Stimulated activated CD8-positive, alpha-beta memory T cell treated with anti-CD3 and anti-CD28 coated beads, Interleukin-15, amount 100 ng/mL, for 4 hours (primary cell): Measurements from ENCODE around the gene TBL1XR1.

ENCODE experiments used
- DNase-seq, 2 donors: peaks; one replicate each; pipeline ENCODE4 v3.0.0-alpha.2; 2020; ENCODE audit warnings: low read depth in 2 of 2

TBL1XR1 gene

DNA sequence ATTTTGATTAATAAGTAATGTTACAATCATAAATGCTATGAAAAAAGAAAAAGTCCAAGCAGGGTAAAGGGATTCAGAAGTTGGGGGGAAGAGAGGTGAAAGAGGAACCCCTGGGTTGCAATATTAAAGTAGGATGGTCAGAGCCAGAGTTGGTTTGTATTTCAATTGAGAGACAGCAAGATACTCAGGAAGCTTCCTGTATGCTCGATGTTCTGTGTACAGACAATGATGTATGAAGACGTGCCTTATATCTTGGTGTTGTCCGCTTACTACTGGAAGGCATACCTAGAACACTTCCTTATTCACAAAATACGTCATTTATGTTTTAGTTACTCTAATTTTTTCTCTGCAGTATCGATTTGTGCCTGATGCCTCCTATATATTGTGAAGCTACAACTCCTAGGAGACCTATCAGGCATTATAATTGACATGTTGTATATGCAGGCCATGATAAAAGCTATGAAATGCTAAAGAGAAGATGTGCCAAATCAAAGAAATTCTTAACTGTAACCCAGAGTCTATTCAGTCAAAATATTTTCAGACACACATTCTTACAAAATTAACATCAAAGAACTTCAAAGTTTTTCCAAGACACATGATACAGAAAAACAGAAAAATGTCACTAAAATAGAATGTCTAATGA lies 87.5 kb downstream of the TBL1XR1 start:
- no peak for DNase-seq

DNA sequence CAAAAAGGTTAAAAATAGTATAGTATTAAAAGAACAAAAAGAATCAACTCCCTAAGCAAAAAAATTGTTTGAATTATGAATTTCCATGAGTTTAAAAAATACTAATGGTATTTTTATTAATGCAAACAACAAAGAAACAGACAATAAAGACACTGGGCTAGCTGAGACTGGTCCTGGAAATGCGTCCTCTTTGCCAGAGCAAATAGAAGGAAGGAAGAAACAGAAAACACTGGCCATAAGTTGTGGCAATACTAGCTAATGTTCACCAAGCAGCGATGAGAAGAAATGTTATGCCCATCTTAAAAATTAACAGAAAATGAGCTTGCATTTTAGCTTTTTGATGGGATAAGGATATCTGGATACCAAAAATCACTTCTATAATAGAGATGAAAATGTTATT lies 88.6 kb downstream of the TBL1XR1 start:
- DNase-seq: no peak

DNA sequence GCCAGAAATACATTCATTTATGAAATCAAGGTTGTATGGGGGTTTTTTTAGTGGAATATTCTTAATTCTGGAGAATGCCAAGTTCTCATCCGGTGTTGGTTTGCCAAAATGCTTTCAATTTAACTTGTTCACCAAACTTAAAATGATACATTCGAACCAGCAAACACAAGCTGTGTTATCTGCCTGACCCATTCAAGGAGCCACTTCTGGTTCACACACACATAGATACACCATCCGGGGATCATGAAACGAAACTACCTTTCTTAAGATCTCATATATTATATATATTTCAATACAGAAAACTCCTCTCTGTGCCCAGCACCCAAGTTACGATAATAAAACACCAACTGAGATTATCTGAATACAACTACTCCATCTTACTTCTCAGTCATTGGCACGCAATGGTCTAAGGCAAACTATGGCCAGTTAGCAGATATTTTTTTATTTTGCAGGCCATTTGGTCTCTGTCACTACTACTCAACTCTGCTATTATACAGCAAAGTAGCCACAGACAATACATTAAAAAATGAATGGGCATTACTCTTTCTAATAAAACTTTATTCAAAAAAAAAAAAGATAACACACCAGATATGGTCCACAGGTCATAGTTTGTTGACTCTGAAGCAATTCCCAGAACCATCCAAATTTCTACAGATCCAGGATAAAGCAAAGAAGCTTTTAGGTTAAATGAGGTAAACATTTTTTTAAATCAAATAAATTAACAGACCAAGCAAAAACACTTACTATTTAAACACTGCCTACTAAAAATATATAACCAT lies 89.6 kb downstream of the TBL1XR1 start:
- no peak for DNase-seq

DNA sequence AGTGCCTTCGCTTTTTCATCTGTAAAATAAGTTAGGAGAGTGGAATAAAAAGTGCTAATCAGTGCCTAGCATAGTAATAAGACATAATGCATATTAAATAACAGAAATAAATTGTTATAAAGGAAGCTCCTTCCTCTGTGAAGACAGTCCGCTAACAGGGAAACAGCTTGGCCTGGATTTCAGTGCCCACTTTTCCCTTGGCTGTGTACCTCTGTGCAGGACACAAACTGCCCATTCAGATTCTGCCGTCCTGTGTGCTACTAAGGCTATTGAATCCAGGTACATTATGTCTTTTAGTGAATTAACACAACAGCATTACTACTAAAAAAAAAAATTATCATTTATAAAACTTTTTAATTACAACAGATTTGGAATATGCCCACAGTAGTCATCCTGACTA lies 90.7 kb downstream of the TBL1XR1 start:
- no peak for DNase-seq

DNA sequence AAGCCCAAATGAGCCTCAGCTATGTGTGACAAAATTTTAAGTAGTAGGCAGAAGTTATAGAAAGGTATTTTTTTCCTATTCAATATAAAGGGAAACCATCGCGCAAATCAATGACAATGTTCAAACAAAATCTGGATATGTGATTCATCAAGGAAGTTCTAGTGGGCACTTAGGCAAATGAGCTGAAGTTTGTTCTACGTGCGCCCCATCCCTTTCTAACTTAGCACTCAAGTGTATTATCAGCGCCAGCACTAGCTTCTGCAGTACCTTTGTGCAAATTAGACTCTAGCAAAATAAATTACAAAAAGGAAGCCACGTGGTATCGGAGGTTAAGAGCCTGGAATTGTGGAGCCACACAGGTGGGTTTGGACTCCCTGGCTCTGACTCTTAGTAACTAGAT lies 91.1 kb downstream of the TBL1XR1 start:
- no peak for DNase-seq

DNA sequence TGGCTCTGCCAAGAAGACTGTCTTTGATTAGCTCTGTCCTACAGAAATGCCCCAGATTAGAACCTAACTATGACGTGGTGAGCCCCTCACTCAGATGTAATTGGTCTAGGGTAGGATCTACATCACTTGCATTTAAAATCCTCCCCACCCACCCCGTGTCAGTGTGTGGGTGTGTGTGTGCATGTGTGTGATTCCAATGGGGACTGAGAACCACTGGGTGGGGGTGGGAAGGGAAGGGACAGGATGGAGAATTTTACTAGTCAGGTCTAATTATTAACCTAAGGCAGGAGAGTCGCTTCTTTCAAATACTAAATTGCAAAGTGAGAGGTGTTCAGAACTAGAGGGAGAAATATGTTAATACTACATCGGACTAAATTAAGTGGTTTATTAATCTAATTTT lies 91.7 kb downstream of the TBL1XR1 start:
- no peak for DNase-seq

DNA sequence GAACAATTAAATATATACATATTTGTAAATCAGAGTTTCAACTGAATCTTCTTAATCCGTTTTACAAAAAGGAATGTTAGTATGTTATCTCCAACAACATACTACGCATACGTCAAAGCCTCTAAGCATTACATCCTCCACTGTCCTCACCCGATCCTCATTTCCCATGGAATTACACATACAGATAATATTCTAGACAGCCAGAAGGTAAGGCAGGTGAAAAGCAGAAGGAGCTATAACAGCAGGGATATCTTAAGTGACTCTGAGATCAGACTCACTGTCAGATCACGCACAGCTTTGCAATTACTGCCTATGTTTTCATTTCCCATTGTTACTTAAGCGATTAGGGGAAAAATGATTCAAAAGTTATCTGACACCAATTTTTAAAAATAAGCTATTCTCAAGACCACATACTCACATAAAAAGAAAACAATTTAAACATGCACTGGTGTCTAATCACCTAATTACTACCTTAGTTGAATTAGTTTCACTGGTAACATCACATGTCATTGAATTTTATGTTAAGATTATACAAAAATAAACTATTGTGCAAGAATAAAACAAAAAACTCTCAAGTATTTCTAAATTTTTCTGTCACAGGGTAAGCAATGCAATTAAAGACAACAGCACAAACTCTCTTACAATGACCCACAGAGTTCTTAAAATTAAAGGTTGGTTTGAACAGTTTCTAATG lies 92.8 kb downstream of the TBL1XR1 start:
- no peak for DNase-seq

DNA sequence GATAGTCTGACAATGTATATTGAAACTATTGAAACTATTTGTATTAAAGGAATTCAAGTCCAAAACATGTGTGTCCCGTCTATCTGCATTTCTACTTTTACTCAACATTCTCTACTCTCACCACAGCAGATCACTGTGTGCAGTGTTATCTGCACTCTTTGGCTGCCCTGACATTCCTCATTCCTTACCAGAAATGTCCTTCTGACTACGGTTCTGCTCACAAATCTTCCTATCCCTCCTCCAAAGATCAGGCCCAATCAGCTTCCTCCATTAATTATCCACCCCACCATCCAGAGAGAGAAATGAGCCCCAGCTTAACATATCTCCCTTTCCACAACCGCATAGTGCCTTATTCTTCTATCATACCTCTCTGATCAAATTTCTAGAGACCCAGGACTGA lies 94.7 kb downstream of the TBL1XR1 start:
- DNase-seq: no peak

DNA sequence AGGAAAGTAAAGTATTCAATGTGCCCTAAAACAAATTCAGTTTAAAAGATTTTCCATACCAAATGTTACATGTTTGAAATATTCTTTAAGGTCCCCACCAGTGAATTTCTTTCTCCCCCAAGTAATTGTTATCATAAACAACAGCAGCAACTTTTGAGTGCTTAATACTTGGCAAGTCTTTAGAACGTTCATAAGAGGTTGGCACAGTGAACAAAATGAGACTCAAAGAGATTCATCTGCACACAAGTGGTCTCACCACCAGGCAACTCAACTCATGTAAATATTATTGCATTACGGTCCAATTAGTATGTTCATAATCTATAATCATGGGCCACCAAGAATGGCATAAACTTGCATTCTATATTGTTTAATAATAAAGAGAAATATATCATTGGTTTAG lies 98.7 kb downstream of the TBL1XR1 start:
- DNase-seq: no peak

DNA sequence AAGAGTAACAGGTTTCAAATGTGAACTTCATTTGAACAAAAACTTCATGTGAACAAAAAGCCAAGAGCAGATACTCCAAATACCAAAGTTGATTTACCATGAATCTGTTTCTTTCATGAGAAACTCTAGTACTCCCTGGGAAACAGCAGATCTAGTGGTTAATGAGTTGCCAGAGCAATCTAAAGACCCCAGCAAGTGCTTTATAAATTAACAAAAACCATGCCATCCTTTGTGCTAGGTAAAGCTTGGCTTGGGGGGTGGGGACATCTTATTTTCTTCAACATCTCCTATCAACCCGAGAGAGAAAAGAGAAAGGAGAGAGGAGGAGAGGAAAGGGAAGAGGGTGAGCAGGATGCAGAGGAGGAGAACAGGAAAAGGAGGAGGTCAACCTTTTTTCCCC lies 100.7 kb downstream of the TBL1XR1 start:
- no peak for DNase-seq

DNA sequence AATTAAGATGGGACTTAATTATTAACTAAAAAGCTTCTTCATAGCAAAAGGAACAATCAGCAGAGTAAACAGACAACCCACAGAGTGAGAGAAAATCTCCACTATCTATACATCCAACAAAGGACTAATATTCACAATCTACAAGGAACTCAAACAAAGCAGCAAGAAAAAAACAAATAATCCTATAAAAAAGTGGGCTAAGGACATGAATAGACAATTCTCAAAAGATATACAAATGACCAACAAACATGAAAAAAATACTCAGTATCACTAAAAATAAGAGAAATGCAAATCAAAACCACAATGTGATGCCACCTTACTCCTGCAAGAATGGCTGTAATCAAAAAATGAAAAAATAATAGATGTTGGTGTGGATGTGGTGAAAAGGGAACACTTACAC lies 103.3 kb downstream of the TBL1XR1 start:
- DNase-seq: no peak

DNA sequence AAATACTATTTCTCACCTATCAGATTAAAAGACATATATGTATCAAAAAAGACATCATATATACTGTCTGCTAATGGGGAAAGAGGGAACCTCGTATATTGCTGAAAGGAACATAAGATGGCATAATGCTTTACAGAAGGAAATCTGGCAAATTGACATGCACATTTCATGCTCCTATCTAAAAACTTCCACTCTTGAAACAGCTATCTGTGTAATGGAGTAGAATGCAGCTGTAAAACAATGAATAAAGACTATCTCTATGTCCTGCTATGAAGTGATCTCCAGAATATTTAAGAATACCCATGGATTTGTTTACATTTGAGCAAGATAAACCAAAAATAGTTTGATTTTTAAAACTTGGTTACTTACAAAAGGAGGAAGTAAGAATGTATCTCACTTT lies 107.4 kb downstream of the TBL1XR1 start:
- no peak for DNase-seq

DNA sequence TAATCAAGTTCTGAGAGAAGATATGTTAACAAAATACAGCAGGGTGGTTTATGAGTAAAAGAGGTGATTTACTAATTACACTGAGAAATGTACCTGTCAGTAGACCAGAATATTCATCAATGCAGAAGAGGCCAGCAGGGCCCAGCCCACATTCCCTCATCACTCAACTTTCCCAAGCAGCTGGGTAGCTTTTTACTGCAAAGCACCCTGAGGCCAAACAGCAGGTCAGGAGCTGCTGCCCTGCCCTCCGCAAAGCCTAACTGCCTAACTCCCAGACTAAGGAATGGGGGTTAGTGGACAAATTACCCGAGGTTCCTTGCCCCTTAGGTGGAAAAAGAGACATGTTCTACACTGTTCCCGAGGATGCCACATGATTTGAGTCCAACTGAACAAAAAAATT lies 108.2 kb downstream of the TBL1XR1 start:
- DNase-seq: no peak

DNA sequence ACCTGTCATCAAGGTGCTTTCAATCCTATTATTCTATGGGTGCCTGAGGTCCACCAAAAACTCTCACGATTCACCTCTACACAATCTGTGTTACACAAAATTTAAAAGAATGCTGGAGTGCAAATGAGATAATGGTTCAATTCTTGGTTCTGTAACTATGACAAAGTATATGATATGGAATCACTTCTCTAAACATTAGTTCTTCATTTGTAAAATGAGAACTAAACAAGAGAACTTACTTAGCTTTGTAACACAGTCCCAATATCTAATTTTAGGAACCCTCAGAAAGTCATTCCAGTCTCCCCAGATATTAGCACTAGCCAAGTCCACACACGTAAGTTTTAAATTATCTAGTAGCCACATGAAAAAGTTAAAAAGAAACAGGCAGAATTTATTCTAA lies 111.5 kb downstream of the TBL1XR1 start:
- DNase-seq: no peak

DNA sequence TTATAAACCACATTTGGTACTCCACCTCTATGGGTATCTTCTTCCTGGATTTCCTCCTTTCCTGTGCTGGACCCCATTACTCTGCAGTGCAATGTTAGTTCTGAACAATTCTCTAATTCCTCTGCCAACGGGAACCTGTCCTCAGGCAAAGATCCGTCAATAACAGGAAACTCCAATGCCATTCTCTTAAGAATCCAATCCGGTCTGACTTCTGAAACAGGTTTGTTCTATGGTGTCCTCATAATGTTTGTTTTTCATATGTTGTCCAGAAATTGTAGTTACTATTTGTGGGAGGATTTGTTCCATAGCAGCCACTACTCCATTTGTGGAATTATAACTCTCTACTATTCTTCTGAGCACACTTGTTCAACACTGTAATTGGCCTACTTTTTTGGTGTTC lies 112.7 kb downstream of the TBL1XR1 start:
- DNase-seq: no peak

DNA sequence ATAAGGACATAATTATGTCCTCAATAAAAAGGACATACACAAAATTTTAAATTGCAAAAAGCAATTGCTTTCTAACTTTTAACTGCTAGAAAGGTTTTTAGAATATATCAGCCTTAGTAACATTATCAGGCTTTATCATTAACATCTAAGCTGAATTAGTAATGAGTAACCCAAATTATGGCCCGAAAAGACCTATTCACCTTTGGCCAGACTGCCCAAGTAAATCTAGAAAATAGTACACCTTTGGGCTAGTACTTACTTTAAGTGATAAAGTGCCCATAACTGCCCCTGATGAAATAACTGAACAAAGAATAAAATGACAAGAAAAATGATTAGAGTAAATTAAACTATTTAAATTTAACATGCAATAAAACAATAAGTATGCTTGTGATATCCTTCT lies 117.2 kb downstream of the TBL1XR1 start:
- DNase-seq: no peak

DNA sequence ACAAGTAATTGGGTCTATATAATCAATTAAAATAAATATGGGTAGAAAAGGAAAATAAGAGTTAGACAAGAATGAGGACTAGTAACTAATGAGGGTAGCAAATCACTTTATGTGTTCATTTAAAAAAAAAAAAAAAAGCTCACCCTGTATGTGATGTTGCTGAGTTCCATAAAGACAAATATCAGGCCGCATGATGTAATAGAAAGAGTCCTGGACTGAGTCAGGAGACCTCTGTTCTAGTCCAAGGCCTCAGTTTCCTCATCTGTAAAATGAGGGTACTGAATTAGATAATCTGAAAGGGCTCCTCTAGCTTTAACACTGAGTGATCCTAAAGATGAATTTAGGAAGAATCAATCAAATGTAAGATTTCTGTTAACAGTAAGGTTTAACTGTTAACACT lies 117.6 kb downstream of the TBL1XR1 start:
- no peak for DNase-seq

DNA sequence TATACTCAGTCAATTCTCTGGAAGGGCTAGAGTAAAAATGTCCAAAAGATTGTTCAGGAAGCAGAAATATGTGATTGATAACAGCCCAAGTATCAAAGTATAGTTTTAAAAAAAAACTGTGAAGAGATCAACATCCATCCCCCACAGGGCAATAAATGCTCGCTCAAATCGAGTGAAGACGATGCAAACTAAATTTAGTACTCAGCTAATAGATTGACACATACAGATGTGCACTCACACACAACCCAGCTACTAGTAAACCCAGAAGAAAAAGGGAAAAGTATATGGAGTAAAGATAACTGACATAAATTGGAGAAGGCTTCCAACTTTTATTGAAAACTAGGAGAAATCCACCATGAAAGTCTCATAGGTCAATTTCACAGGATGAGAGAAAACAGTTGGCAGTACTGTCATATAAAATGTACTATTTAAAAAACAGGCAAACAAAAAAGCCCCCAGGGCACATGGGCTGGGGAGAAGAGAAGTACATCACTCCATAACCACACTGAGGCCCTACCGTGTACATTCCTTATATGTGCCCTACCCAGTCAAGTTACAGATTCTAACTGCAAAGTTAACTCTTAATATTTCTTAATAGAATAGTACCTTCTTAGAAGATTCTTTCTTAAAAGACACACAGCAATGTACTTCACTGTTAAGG lies 125.7 kb downstream of the TBL1XR1 start:
- no peak for DNase-seq

DNA sequence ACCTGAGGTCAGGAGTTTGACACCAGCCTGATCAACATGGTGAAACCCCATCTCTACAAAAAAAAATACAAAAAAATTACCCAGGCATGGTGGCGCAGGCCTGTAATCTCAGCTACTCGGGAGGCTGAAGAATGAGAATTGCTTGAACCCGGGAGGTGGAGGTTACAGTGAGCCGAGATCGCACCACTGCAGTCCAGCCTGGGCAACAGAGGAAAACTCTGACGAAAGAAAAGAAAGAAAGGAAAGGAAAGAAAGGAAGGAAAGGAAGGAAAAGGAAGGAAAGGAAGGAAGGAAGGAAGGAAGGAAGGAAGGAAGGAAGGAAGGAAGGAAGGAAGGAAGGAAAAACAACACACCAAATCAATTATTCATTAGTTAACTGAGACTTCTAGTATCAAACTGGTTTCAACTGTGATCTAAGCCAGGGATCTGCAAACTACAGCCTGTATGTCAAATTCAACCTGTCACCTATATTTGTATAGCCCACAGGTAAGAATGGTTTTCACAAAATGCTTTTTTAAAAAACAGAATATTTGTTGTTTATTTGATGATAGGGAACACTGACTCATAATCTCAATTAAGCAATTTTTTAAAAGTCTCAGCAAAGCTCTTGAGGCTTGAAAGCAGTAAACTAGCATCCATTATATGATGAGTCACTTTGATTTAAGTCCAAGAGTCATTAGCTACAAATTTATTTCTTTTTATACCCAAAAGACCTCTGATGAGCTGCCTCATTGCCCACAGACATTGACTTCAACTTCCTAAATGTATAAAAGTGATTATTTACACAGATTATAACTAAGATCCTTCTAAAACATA lies 127.6 kb downstream of the TBL1XR1 start:
- DNase-seq: no peak

DNA sequence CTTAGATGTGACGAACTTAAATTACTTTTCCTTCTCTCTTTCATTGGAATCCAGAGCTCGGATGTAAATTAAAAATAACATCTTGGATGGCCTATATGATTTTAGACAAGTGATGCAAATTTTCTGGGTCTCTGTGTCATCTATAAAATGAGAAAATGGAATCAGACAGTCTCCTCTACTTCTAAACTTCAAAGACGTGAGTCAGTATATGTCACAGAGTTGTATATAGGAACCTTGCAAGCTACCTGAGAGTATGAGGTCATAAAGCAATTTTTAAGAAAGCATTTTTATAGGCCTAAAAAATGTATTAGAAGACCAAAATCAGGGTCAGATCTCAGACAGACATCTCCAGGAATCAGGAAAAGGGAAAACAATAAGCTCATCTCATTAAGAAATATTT lies 128.3 kb downstream of the TBL1XR1 start:
- no peak for DNase-seq

DNA sequence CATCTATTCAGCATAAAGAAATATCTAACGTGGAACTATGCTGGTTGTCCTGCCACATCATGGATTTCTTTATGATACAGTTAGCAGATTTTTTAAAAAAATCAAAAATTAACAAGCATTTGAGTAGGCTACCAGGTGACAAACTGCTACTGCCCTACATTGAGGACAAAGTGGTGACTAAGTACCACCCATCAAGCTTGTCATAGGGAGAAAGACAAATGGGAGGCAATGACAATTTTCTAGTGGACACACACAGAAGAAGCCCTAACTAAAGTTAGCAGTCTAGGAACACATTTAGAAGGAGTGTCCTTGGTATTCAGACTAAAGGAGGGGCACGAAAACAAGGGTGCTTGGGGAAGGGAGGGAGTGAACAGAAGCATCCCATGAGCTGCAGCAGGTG lies 131.2 kb downstream of the TBL1XR1 start:
- no peak for DNase-seq
